ENCODE results near the gene ARHGAP28. TPM values are rescaled to one million over a fixed set of nuclear protein-coding genes. Genes with fewer than 3 reads are reported as not detected.

ARHGAP28 gene
- total and polyA plus RNA-seq, 10 of the 15 experiments (the other 5 are each of a cell fraction or from before 2014, with no cell fraction given), result not detected

DNA sequence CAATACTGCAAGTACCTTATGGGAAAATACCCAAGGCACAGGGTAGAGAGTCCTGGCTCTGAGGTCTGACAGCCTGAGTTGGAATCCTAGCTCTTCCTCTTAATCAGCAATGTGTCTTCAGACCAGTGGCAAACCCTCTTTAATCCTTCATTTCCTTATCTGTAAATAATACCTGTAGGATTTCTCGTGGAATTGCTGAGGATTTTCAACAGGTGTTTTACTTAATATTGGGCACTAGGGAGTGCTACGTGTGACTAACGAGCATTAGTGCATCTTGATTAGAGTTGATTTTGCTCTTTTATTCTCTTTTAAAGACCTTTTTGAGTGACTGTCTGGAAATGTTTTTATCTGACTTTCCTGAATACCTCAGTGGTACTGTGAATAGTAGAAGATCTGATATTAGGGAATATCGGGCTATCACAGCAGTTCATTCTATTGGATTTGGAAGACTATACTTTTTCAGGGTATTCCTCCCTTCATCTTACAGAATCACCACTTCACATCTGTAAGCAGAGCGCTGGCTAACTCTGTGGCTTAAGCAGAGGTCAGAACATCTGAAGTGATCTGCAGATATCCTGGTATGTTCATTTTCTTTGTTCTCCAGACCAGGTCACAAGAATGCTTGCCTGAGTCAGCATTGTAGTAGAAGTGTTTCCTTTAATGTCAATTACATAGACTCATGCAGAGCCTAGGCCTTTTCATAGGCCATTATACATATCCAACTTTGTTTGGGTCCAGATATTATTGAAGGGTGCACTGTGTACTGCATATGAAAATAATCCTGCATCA is 49.1 kb downstream of the ARHGAP28 start:
- no peaks in the 10 kb centered on the region for H3K36me3 ChIP-seq (ENCODE audit: control insufficient read depth in 2 of 2, insufficient read depth in 2 of 2, low read length in 1 of 2)
- CTCF ChIA-PET, result no interaction called here
- H3K9ac ChIP-seq (ENCODE audit: control insufficient read depth, insufficient read depth, low read length), result no peak overlapping the region
- H3K27me3 ChIP-seq (replicated peaks in 1 of 2; ENCODE audit: control insufficient read depth in 2 of 2, insufficient read depth in 2 of 2, low read length in 1 of 2), result no peaks in the 10 kb centered on the region
- H3K9me3 ChIP-seq (replicated peaks; ENCODE audit: control insufficient read depth, insufficient read depth, low read length), result no peaks in the 10 kb centered on the region
- SMC1A ChIA-PET (ENCODE audit: uncharacterized antibody, unreplicated experiment), result no interaction called here
- in situ Hi-C loops (cut with MboI) (no loop called here), intact Hi-C loops (cut with micrococcal nuclease; ENCODE audit: unreplicated experiment) (no loop called here)
- FAIRE-seq (no peak), ATAC-seq (no peak), DNase-seq (ENCODE audit: low read depth, low spot score) (no peak)
- H3K4me3 ChIP-seq, result no peak overlapping the region
- POLR2A ChIA-PET, result no interaction called here
- H3K4me1 ChIP-seq (ENCODE audit: control insufficient read depth, insufficient read depth, low read length), result no peaks in the 10 kb centered on the region
- BruUV-seq (replicated peaks), result no TSS peak
- no peak overlapping the region for H2AFZ ChIP-seq (ENCODE audit: control insufficient read depth, low read depth, low read length)
- no peaks in the 10 kb centered on the region for H3K79me2 ChIP-seq (ENCODE audit: control insufficient read depth, insufficient read depth, low read length)
- WGBS (ENCODE audit: insufficient coverage, insufficient replicate concordance, low lambda C conversion rate, missing lambda C conversion rate), result 53% methylated on average over 5 of the region's 5 CpGs
- H4K20me1 ChIP-seq (ENCODE audit: control insufficient read depth, insufficient read depth), result no peaks in the 10 kb centered on the region
- no peak overlapping the region for H3K4me2 ChIP-seq (ENCODE audit: control insufficient read depth, insufficient read depth)
- RAD21 ChIA-PET (ENCODE audit: unreplicated experiment), result no interaction called here
- H3K27ac ChIP-seq (ENCODE audit: control insufficient read depth, insufficient read depth), result no peak overlapping the region
- TF ChIP-seq BCLAF1 (IDR thresholded peaks at IDR 0.05) (no peak), CEBPB (IDR thresholded peaks at IDR 0.05; ENCODE audit: borderline replicate concordance in 1 of 2, low read depth in 2 of 2, low read length in 2 of 2) (no peak), MEF2B (IDR thresholded peaks at IDR 0.05; ENCODE audit: partially characterized antibody, poor library complexity, severe bottlenecking) (no peak), KLF5 (IDR thresholded peaks at IDR 0.05; ENCODE audit: partially characterized antibody) (no peak), MXI1 (IDR thresholded peaks at IDR 0.05; ENCODE audit: low read depth, low read length) (no peak), SMC3 (IDR thresholded peaks at IDR 0.05; ENCODE audit: borderline replicate concordance, low read length) (no peak), SUPT20H (IDR thresholded peaks at IDR 0.05; ENCODE audit: borderline replicate concordance, control insufficient read depth, low read depth, low read length) (no peak), CREB1 (IDR thresholded peaks at IDR 0.05; ENCODE audit: low read depth) (no peak), NFIC (IDR thresholded peaks at IDR 0.05; ENCODE audit: low read depth, low read length) (no peak)
- TF ChIP-seq, protein P1, sequence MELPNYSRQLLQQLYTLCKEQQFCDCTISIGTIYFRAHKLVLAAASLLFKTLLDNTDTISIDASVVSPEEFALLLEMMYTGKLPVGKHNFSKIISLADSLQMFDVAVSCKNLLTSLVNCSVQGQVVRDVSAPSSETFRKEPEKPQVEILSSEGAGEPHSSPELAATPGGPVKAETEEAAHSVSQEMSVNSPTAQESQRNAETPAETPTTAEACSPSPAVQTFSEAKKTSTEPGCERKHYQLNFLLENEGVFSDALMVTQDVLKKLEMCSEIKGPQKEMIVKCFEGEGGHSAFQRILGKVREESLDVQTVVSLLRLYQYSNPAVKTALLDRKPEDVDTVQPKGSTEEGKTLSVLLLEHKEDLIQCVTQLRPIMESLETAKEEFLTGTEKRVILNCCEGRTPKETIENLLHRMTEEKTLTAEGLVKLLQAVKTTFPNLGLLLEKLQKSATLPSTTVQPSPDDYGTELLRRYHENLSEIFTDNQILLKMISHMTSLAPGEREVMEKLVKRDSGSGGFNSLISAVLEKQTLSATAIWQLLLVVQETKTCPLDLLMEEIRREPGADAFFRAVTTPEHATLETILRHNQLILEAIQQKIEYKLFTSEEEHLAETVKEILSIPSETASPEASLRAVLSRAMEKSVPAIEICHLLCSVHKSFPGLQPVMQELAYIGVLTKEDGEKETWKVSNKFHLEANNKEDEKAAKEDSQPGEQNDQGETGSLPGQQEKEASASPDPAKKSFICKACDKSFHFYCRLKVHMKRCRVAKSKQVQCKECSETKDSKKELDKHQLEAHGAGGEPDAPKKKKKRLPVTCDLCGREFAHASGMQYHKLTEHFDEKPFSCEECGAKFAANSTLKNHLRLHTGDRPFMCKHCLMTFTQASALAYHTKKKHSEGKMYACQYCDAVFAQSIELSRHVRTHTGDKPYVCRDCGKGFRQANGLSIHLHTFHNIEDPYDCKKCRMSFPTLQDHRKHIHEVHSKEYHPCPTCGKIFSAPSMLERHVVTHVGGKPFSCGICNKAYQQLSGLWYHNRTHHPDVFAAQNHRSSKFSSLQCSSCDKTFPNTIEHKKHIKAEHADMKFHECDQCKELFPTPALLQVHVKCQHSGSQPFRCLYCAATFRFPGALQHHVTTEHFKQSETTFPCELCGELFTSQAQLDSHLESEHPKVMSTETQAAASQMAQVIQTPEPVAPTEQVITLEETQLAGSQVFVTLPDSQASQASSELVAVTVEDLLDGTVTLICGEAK (IDR thresholded peaks at IDR 0.05; ENCODE audit: borderline replicate concordance), result no peak
- TF ChIP-seq, protein P2, sequence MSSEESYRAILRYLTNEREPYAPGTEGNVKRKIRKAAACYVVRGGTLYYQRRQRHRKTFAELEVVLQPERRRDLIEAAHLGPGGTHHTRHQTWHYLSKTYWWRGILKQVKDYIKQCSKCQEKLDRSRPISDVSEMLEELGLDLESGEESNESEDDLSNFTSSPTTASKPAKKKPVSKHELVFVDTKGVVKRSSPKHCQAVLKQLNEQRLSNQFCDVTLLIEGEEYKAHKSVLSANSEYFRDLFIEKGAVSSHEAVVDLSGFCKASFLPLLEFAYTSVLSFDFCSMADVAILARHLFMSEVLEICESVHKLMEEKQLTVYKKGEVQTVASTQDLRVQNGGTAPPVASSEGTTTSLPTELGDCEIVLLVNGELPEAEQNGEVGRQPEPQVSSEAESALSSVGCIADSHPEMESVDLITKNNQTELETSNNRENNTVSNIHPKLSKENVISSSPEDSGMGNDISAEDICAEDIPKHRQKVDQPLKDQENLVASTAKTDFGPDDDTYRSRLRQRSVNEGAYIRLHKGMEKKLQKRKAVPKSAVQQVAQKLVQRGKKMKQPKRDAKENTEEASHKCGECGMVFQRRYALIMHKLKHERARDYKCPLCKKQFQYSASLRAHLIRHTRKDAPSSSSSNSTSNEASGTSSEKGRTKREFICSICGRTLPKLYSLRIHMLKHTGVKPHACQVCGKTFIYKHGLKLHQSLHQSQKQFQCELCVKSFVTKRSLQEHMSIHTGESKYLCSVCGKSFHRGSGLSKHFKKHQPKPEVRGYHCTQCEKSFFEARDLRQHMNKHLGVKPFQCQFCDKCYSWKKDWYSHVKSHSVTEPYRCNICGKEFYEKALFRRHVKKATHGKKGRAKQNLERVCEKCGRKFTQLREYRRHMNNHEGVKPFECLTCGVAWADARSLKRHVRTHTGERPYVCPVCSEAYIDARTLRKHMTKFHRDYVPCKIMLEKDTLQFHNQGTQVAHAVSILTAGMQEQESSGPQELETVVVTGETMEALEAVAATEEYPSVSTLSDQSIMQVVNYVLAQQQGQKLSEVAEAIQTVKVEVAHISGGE (CRISPR knock-in tag; IDR thresholded peaks at IDR 0.05), result no peak
